ENCODE results near the gene AFF3. TPM values are rescaled to one million over a fixed set of nuclear protein-coding genes. Genes with fewer than 3 reads are reported as not detected.

Gene AFF3
- total RNA-seq, 1 experiment from 2014 or later = 0.42 TPM

DNA sequence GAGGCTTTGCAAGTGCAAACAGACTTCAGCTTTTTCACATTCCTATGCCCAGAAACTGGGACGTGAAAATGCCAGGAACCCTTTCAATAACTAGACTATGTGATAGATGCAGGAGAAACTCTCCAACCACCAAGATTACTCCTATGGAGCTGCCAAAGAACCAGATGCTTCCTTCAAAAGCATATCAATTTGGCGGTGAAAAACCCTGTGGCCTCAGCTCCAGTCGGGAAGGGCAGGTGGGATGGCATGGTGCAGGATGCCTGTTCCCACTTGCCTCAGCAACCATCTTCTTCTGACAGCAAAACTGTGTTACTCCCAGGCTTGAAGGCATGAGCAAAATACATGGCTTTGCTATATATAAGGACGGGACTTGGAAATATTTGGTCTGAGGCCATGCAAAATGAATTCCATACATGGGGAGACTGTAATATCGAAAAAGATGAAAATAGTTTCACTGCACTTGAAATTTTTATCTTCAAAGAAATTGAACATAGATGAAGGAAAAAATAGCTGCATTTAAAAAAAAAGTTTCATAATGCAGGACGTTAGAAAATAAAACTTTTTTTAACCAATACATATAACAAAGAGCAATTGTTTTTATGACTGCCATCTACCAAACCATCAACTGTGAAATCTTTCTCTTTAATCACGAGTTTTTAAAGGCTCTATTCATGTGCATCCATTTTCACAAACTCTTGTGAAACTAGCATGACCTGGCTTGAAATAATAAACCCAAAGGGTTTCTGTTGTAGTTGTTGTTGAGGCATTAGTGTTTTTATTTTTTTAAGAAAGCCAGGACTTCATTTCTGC is 99.1 kb downstream of the AFF3 start:
- intact Hi-C loops (cut with micrococcal nuclease) = no loop called here
- Mint-ChIP-seq H3K27ac (ENCODE audit: low read depth, unreplicated experiment) (no peak overlapping the region), H3K4me1 (ENCODE audit: insufficient read depth, unreplicated experiment) (no peaks in the 10 kb centered on the region), H3K36me3 (ENCODE audit: insufficient read depth, unreplicated experiment) (no peaks in the 10 kb centered on the region), H3K9me3 (ENCODE audit: unreplicated experiment) (no peaks in the 10 kb centered on the region), H3K4me3 (ENCODE audit: unreplicated experiment) (no peak overlapping the region), H3K27me3 (ENCODE audit: insufficient read depth, unreplicated experiment) (no peaks in the 10 kb centered on the region)
- TF ChIP-seq, protein P1, sequence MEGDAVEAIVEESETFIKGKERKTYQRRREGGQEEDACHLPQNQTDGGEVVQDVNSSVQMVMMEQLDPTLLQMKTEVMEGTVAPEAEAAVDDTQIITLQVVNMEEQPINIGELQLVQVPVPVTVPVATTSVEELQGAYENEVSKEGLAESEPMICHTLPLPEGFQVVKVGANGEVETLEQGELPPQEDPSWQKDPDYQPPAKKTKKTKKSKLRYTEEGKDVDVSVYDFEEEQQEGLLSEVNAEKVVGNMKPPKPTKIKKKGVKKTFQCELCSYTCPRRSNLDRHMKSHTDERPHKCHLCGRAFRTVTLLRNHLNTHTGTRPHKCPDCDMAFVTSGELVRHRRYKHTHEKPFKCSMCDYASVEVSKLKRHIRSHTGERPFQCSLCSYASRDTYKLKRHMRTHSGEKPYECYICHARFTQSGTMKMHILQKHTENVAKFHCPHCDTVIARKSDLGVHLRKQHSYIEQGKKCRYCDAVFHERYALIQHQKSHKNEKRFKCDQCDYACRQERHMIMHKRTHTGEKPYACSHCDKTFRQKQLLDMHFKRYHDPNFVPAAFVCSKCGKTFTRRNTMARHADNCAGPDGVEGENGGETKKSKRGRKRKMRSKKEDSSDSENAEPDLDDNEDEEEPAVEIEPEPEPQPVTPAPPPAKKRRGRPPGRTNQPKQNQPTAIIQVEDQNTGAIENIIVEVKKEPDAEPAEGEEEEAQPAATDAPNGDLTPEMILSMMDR (IDR thresholded peaks at IDR 0.05; ENCODE audit: unreplicated experiment) = no peak
- ChIA-PET CTCF (interaction anchor here (0.6 to 0.7 kb wide), 3 partner anchors 68 to 220 kb away, joined by 3 to 4 read pairs (median 4); no protein-coding TSS in a partner anchor), POLR2A (no interaction called here)
- DNase-seq (ENCODE audit: unreplicated experiment) = no peak
- BruUV-seq (replicated peaks) = no TSS peak

DNA sequence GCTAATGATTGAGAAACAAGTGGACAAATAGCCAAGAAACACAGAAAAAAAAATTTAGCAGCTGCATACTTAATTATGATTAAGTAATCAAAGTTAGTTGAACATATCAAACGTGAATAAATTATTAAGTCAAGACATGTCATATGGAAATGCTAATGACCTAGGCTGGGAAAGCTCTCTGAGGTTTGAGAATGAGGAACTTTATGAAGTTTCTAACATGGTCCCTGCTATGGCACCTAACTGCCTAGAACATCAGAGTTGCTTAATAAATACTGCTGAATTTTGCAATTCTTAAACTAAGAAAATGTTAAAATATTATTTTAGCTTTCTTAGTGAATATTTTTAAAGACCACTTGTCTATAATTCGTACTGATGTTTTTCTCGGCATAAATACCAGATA is 99.8 kb downstream of the AFF3 start:
- H3K27me3 Mint-ChIP-seq (ENCODE audit: insufficient read depth, unreplicated experiment) = no peaks in the 10 kb centered on the region
- H3K36me3 Mint-ChIP-seq (ENCODE audit: insufficient read depth, unreplicated experiment) = no peaks in the 10 kb centered on the region
- no peak for DNase-seq (ENCODE audit: unreplicated experiment)
- H3K4me3 Mint-ChIP-seq (ENCODE audit: unreplicated experiment) = no peak overlapping the region
- intact Hi-C loops (cut with micrococcal nuclease) = no loop called here
- no peak overlapping the region for H3K27ac Mint-ChIP-seq (ENCODE audit: low read depth, unreplicated experiment)
- no peaks in the 10 kb centered on the region for H3K9me3 Mint-ChIP-seq (ENCODE audit: unreplicated experiment)
- H3K4me1 Mint-ChIP-seq (ENCODE audit: insufficient read depth, unreplicated experiment) = no peaks in the 10 kb centered on the region
- BruUV-seq (replicated peaks) = no TSS peak
- ChIA-PET CTCF (interaction anchor here (0.6 kb wide), 1 partner anchor 89 kb away, joined by 4 read pairs; no protein-coding TSS in a partner anchor), POLR2A (no interaction called here)
- TF ChIP-seq, protein P1 (IDR thresholded peaks at IDR 0.05; ENCODE audit: unreplicated experiment) = no peak

DNA sequence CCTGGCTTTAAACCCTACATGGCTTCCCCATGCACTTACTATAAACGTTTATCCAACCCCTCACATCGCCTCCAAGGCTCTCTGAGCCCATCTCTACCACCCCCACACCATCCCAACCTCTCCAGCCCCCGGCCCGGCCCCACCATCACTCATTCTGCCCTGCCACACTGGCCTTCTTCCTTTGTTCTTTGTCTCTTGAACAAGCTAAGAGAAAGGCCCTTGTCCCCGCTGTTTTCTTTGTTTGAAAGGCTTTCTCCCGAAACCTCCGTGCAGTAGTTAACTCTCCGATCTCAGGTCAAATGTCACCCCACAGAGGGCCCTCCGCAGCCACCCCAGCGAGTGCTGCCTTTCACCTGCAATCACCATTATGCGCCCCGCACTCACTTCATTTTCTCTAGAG is 100.4 kb downstream of the AFF3 start:
- no peaks in the 10 kb centered on the region for H3K9me3 Mint-ChIP-seq (ENCODE audit: unreplicated experiment)
- no peak overlapping the region for H3K4me3 Mint-ChIP-seq (ENCODE audit: unreplicated experiment)
- ChIA-PET CTCF (no interaction called here), POLR2A (no interaction called here)
- no TSS peak for BruUV-seq (replicated peaks)
- TF ChIP-seq, protein P1 (IDR thresholded peaks at IDR 0.05; ENCODE audit: unreplicated experiment) = no peak
- no peaks in the 10 kb centered on the region for H3K27me3 Mint-ChIP-seq (ENCODE audit: insufficient read depth, unreplicated experiment)
- H3K36me3 Mint-ChIP-seq (ENCODE audit: insufficient read depth, unreplicated experiment) = no peaks in the 10 kb centered on the region
- intact Hi-C loops (cut with micrococcal nuclease) = no loop called here
- H3K27ac Mint-ChIP-seq (ENCODE audit: low read depth, unreplicated experiment) = no peak overlapping the region
- no peak for DNase-seq (ENCODE audit: unreplicated experiment)
- no peaks in the 10 kb centered on the region for H3K4me1 Mint-ChIP-seq (ENCODE audit: insufficient read depth, unreplicated experiment)

DNA sequence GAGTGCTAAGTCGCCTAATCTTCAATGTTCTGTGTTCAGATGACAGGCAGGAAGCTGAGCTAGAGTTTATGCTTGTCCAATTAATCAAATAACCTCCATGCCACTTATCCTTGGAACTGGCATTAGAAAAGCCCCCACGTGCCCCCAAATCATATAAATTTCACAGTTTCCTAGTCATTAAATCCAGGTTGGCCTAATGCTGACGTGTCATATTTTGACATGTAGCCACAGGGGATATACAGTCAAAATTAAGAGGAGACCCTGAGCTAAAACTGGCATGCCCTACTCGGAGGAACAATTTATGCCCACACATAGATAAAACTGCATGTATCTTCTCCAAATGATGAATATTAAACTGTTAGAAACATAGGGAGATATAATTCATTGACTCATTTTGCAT is 101.0 kb downstream of the AFF3 start:
- no peak for DNase-seq (ENCODE audit: unreplicated experiment)
- no peaks in the 10 kb centered on the region for H3K27me3 Mint-ChIP-seq (ENCODE audit: insufficient read depth, unreplicated experiment)
- no peaks in the 10 kb centered on the region for H3K9me3 Mint-ChIP-seq (ENCODE audit: unreplicated experiment)
- CTCF ChIA-PET = no interaction called here
- H3K4me1 Mint-ChIP-seq (ENCODE audit: insufficient read depth, unreplicated experiment) = no peaks in the 10 kb centered on the region
- TF ChIP-seq, protein P1 (IDR thresholded peaks at IDR 0.05; ENCODE audit: unreplicated experiment) = no peak
- H3K36me3 Mint-ChIP-seq (ENCODE audit: insufficient read depth, unreplicated experiment) = no peaks in the 10 kb centered on the region
- intact Hi-C loops (cut with micrococcal nuclease) = no loop called here
- no TSS peak for BruUV-seq (replicated peaks)
- no peak overlapping the region for H3K27ac Mint-ChIP-seq (ENCODE audit: low read depth, unreplicated experiment)
- POLR2A ChIA-PET = no interaction called here
- no peak overlapping the region for H3K4me3 Mint-ChIP-seq (ENCODE audit: unreplicated experiment)
